ENCODE measurements around the gene TIMM21.

Gene TIMM21

GRCh38 chr18:74191577-74191976 lies 43.3 kb downstream of the TIMM21 start:
- DNase-seq (ENCODE audit: low read depth, low spot score), result no peak

DNA sequence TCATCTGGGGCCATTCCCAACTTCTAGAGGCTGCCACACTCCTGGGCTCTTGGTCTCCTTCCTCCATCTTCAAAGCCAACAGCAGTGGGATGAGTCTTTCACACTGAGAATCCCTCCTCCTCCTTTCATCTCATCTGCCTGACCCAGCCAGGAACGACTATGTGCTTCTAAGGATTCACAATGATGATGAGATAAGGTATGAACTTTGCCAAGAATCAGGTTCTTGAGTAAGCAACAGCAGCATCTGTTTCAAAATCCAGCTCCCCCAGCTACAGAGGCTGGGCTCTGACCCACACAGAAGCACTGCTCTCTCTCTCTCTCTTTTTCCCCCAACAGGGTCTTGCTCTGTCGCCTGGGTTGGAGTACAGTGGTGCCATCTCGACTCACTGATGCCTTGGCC lies 46.4 kb downstream of the TIMM21 start:
- no peak for DNase-seq (ENCODE audit: low read depth, low spot score)

DNA sequence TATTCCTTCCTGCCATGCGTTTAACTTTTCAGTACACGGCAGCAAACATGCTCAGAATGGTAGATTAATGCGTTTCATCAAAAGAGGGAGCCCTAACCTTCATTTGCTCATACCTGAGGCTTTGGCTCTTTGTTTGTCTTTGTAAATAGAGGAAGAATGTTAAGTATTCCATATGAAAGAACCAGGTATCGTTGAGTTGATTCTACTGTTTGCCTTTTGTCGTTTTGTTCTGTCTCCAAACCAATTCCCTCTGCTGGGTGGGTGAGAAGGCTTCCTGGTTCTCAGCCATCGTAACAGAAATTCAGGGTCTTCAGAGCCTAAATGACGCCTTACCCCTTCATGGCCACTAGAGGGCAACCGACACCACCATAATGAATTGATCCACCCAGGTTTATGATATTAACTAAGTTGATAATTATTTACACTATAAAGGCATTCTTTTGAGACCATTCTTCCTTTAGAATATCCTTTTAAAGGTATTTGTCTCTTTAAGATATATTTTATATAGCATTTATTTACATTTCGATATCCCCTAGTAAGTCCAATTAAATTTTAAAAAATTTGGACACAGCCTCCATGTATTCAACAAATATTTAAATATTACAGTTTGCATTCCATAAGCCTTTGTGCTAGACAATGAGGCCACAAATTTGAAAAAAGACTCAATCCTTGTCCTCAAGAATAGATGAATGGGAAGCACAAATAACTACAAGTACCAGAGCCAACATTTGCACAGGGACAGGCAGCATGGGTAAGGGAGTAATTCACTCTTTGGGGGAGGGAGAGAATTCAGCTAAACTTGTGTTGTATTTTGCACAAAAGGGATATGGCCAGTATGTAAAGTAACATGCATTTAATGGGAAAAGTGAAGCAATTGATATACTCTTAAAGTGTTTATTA lies 48.1 kb downstream of the TIMM21 start:
- no peak for DNase-seq (ENCODE audit: low read depth, low spot score)

DNA sequence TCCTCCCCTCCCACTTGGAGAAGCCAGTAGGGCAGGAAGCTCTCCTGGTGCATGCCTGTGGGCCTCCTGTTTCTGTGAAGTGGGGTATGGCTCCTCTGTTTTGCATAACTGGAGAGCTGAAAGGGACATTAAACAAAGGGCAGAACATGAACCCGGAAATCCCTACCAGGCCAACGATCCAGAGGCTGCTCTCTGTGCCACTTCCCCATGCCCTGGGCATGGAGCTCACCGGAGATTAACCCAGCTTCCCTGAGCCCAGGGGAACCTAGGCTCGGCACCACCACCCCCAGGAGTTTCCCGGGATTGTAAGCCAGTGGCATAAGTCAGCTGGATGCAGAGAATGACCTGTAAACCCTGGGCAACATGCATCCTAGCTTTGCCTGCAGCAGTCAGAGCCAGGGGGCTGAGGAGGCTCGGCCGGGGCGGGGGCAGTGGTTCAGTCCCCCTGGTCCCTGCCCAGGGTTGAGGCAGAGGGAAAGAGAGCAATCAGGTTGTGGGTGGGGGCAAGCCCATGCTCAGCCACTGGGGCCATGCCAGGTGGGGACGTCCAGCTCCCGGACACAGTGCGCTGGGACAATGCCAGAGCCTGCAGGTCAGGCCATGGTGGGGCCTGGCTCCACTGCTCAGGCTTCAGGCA lies 49.5 kb downstream of the TIMM21 start:
- DNase-seq (ENCODE audit: low read depth, low spot score), result no peak

DNA sequence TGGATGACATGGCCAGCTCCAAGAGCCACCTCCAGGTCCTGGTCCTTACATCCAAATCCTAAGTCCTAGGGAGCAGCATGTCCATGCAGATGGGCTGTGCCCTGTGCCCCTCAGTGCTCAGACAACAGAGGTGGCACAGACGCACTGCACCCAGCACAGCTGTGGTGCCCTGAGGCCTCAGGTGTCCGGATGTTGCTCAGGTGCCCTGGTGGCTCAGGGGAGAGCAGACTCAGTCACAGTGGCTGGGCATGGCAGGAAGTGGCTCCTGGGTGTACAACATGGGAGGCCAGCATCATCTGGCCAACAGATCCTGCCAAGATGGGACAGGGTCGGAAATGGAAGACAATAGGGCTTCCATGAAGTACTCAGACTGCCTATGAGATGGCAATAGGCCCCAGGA lies 50.1 kb downstream of the TIMM21 start:
- DNase-seq (ENCODE audit: low read depth, low spot score), result no peak

DNA sequence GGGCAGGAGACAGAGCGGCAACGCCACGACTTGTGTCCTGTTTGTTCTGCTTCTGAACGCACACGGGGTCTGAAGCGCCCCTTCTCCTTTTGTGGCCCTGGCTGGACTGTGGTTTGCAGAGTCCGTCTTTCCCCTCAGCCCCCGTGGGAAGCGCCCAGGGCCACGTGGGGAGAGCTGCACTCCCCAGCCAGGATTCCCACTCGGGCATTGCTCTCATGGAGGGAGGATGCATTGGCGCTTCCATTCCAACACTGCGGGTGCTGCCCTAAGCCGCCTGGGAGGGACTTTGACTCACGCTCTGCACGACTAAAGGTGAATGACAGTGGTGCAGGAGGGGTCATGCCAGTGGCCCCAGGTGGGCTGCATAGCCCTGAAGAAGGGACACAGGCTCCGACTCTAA lies 52.5 kb downstream of the TIMM21 start:
- no peak for DNase-seq (ENCODE audit: low read depth, low spot score)

DNA sequence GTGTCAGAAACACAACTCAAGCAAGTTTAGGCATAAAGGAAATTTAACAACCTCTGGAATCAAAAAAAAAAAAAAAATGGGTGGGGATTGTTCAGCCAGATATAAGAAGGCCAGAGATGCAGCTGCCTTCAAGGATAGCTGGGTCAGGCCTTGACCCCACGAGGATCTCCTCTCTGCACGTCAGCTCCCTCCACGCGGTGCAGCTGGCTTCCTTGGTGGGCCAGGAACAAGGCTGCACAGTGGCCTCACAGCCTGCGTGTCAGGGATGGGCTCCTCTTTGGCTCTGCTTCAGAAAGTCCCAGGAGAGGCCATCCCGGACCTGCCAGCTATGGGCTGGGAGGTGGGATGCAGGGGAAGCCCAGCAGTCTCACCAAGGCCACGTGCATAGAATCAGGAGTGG lies 55.5 kb downstream of the TIMM21 start:
- no peak for DNase-seq (ENCODE audit: low read depth, low spot score)

GRCh38 chr18:74204526-74205152 lies 56.3 kb downstream of the TIMM21 start:
- DNase-seq (ENCODE audit: low read depth, low spot score), result no peak
